Activated naive CD4-positive, alpha-beta T cell treated with anti-CD3 and anti-CD28 coated beads, Interleukin-2, amount 50 U/mL, for 24 hours (primary cell): Measurements from ENCODE around the gene KRT16.
"Not testable (repeated sequence)": the region's sequence is repeated elsewhere in the genome, so short reads cannot be mapped to it uniquely, and the experiment has no call there.

Experiments
- H3K27ac Mint-ChIP-seq: one replicate; pipeline ENCODE4 v1.8.0; 2021; ENCODE audit warnings: mild to moderate bottlenecking, mixed read lengths
- H3K27me3 Mint-ChIP-seq: one replicate; pipeline ENCODE4 v1.8.0; 2021; ENCODE audit warnings: mixed read lengths
- H3K36me3 Mint-ChIP-seq: one replicate; pipeline ENCODE4 v1.8.0; 2021; ENCODE audit warnings: mixed read lengths
- H3K4me1 Mint-ChIP-seq: one replicate; pipeline ENCODE4 v1.8.0; 2021; ENCODE audit warnings: mixed read lengths
- H3K4me3 Mint-ChIP-seq: one replicate; pipeline ENCODE4 v1.8.0; 2021; ENCODE audit warnings: mild to moderate bottlenecking, mixed read lengths
- H3K9me3 Mint-ChIP-seq: one replicate; pipeline ENCODE4 v1.8.0; 2021; ENCODE audit warnings: mixed read lengths

KRT16 gene

GRCh38 chr17:41633556-41634199, 21.1 kb upstream of the KRT16 start:
- no peaks in the 10 kb centered on the region for H3K9me3 Mint-ChIP-seq
- H3K27me3 Mint-ChIP-seq, result no peaks in the 10 kb centered on the region
- H3K36me3 Mint-ChIP-seq, result no peaks in the 10 kb centered on the region
- H3K4me1 Mint-ChIP-seq, result no peaks in the 10 kb centered on the region
- H3K4me3 Mint-ChIP-seq, result no peak overlapping the region
- H3K27ac Mint-ChIP-seq, result no peak overlapping the region

- Mint-ChIP-seq H3K36me3 (no peaks in the 10 kb centered on the region), H3K4me1 (no peaks in the 10 kb centered on the region), H3K27ac (no peak overlapping the region), H3K9me3 (no peaks in the 10 kb centered on the region), H3K27me3 (no peaks in the 10 kb centered on the region), H3K4me3 (no peak overlapping the region)
Measured at GRCh38 chr17:41632482-41633105, 20.0 kb upstream of the KRT16 start.

GRCh38 chr17:41631898-41632285, 19.3 kb upstream of the KRT16 start:
- Mint-ChIP-seq H3K4me3 (no peak overlapping the region), H3K36me3 (no peaks in the 10 kb centered on the region), H3K4me1 (no peaks in the 10 kb centered on the region), H3K9me3 (no peaks in the 10 kb centered on the region), H3K27me3 (no peaks in the 10 kb centered on the region), H3K27ac (no peak overlapping the region)

- Mint-ChIP-seq H3K4me1 (no peaks in the 10 kb centered on the region), H3K4me3 (no peak overlapping the region), H3K36me3 (no peaks in the 10 kb centered on the region), H3K27me3 (no peaks in the 10 kb centered on the region), H3K27ac (no peak overlapping the region), H3K9me3 (no peaks in the 10 kb centered on the region)
Measured at GRCh38 chr17:41631025-41631897, 18.7 kb upstream of the KRT16 start.

GRCh38 chr17:41629826-41630670, 17.5 kb upstream of the KRT16 start:
- Mint-ChIP-seq H3K27me3 (no peaks in the 10 kb centered on the region), H3K36me3 (no peaks in the 10 kb centered on the region), H3K4me3 (no peak overlapping the region), H3K9me3 (no peaks in the 10 kb centered on the region), H3K27ac (no peak overlapping the region), H3K4me1 (no peaks in the 10 kb centered on the region)

GRCh38 chr17:41629316-41629715, 16.7 kb upstream of the KRT16 start:
- Mint-ChIP-seq H3K4me3 (no peak overlapping the region), H3K27me3 (no peaks in the 10 kb centered on the region), H3K27ac (no peak overlapping the region), H3K9me3 (no peaks in the 10 kb centered on the region), H3K36me3 (no peaks in the 10 kb centered on the region), H3K4me1 (no peaks in the 10 kb centered on the region)

GRCh38 chr17:41628621-41629255, 16.2 kb upstream of the KRT16 start:
- not testable (repeated sequence) for H3K36me3 Mint-ChIP-seq, H3K27ac Mint-ChIP-seq, H3K4me1 Mint-ChIP-seq

GRCh38 chr17:41628073-41628370, 15.5 kb upstream of the KRT16 start:
- not testable (repeated sequence) for H3K9me3 Mint-ChIP-seq, H3K27ac Mint-ChIP-seq, H3K4me1 Mint-ChIP-seq, H3K36me3 Mint-ChIP-seq, H3K27me3 Mint-ChIP-seq, H3K4me3 Mint-ChIP-seq

More at GRCh38 chr17:41628621-41629255, 16.2 kb upstream of the KRT16 start:
- H3K9me3 Mint-ChIP-seq, H3K4me3 Mint-ChIP-seq, H3K27me3 Mint-ChIP-seq: not testable (repeated sequence)

GRCh38 chr17:41627316-41628072, 14.9 kb upstream of the KRT16 start:
- Mint-ChIP-seq H3K4me1 (no peaks in the 10 kb centered on the region), H3K27me3 (no peaks in the 10 kb centered on the region), H3K36me3 (no peaks in the 10 kb centered on the region), H3K9me3 (no peaks in the 10 kb centered on the region), H3K27ac (no peak overlapping the region), H3K4me3 (no peak overlapping the region)

GRCh38 chr17:41626914-41627295, 14.3 kb upstream of the KRT16 start:
- H3K9me3 Mint-ChIP-seq, H3K27ac Mint-ChIP-seq: not testable (repeated sequence)

GRCh38 chr17:41626028-41626913, 13.7 kb upstream of the KRT16 start:
- H3K4me3 Mint-ChIP-seq, H3K36me3 Mint-ChIP-seq, H3K4me1 Mint-ChIP-seq, H3K27me3 Mint-ChIP-seq, H3K9me3 Mint-ChIP-seq, H3K27ac Mint-ChIP-seq: not testable (repeated sequence)

More at GRCh38 chr17:41626914-41627295, 14.3 kb upstream of the KRT16 start:
- H3K4me1 Mint-ChIP-seq, H3K27me3 Mint-ChIP-seq, H3K36me3 Mint-ChIP-seq, H3K4me3 Mint-ChIP-seq: not testable (repeated sequence)

- Mint-ChIP-seq H3K4me3 (no peak overlapping the region), H3K9me3 (no peaks in the 10 kb centered on the region), H3K36me3 (no peaks in the 10 kb centered on the region)
Measured at GRCh38 chr17:41625602-41626001, 13.0 kb upstream of the KRT16 start.

GRCh38 chr17:41624208-41625101, 11.9 kb upstream of the KRT16 start, which contains the start of gene KRT17:
Gene KRT17 (minus strand): TSS chr17:41624575. CDS start chr17:41624509, 66 bp downstream.
- Mint-ChIP-seq H3K36me3 (no peaks in the 10 kb centered on the region), H3K27me3 (no peaks in the 10 kb centered on the region), H3K27ac (no peak within 1 kb of the TSS), H3K4me1 (no peaks in the 10 kb centered on the region), H3K4me3 (no peak within 1 kb of the TSS), H3K9me3 (no peaks in the 10 kb centered on the region)

More at GRCh38 chr17:41625602-41626001, 13.0 kb upstream of the KRT16 start:
- H3K27ac Mint-ChIP-seq, result no peak overlapping the region
- H3K4me1 Mint-ChIP-seq, result no peaks in the 10 kb centered on the region
- no peaks in the 10 kb centered on the region for H3K27me3 Mint-ChIP-seq
